PFSK-1 (cell line): Measurements from ENCODE around the gene MAML2. TPM values are rescaled to one million over a fixed set of nuclear protein-coding genes. Genes with fewer than 3 reads are reported as not detected.

ENCODE experiments used
- FOXP2 ChIP-seq: optimal IDR thresholded peaks from 2 replicates; pipeline ENCODE3; 2011; ENCODE audit warnings: borderline replicate concordance, control low read depth, inconsistent platforms; ENCODE audit not compliant: insufficient read depth; ENCODE audit errors: extremely low read length, extremely low read depth
- POLR2AphosphoS5 ChIP-seq: IDR thresholded peaks from 2 replicates; pipeline ENCODE4 v1.6.1; 2012; ENCODE audit warnings: low read depth, mild to moderate bottlenecking, control low read depth, low read length, moderate library complexity
- REST ChIP-seq, 2 experiments: IDR thresholded peaks; 2 replicates each; pipeline versions ENCODE4 v1.6.1 to v1.8.0; 2011 to 2012; ENCODE audit warnings: low read depth in 2 of 2, low read length in 2 of 2, control low read depth in 1 of 2, inconsistent platforms in 1 of 2, mild to moderate bottlenecking in 1 of 2, moderate library complexity in 1 of 2; ENCODE audit not compliant: insufficient read depth in 1 of 2
- SIN3A ChIP-seq: IDR thresholded peaks from 2 replicates; pipeline ENCODE4 v1.6.1; 2012; ENCODE audit warnings: mild to moderate bottlenecking, low read length, moderate library complexity, borderline replicate concordance; ENCODE audit not compliant: insufficient read depth
- TAF1 ChIP-seq: IDR thresholded peaks from 2 replicates; pipeline ENCODE4 v1.6.1; 2012; ENCODE audit warnings: low read length, control low read depth, borderline replicate concordance; ENCODE audit not compliant: insufficient read depth
- polyA plus RNA-seq: library from polyadenylated mRNA; unstranded; fragments of >200 nt; gene quantifications from one replicate; pipeline ENCODE4 v1.2.1, GENCODE V29; 2012; ENCODE audit warnings: low read depth, missing spikeins; ENCODE audit not compliant: insufficient read length

Gene MAML2
- 3.1 TPM for polyA plus RNA-seq

GRCh38 chr11:96342961-96343711 lies at the start of gene MAML2:
Gene MAML2 (minus strand): TSS chr11:96343195. CDS start chr11:96341895, 1,300 bp downstream.
- TF ChIP-seq SIN3A, result peak; percentile 43; the same call in 1 of the 2 replicates
- TF ChIP-seq FOXP2, result peak; percentile 73
- 0 out of 2 replicates have a peak, but pooled peaks have one; percentile 5 for TF ChIP-seq TAF1
- TF ChIP-seq POLR2AphosphoS5, result peak; percentile 58
- no peak for TF ChIP-seq REST (IDR thresholded peaks at IDR 0.05; ENCODE audit: insufficient read depth in 1 of 2, low read depth in 2 of 2, low read length in 2 of 2)

GRCh38 chr11:96391698-96392307 lies 48.8 kb upstream of the MAML2 start:
- no peak for TF ChIP-seq REST (IDR thresholded peaks at IDR 0.05; ENCODE audit: insufficient read depth in 1 of 2, low read depth in 2 of 2, low read length in 2 of 2)
- no peak; the same call in 1 of the 2 replicates for TF ChIP-seq POLR2AphosphoS5
- no peak for TF ChIP-seq SIN3A
- TF ChIP-seq FOXP2, result no peak
- no peak for TF ChIP-seq TAF1

GRCh38 chr11:96390488-96390792 lies 47.4 kb upstream of the MAML2 start:
- no peak for TF ChIP-seq FOXP2

- TF ChIP-seq SIN3A (no peak; the same call in 1 of the 2 replicates), FOXP2 (peak; percentile 64), POLR2AphosphoS5 (peak; percentile 87), TAF1 (peak; percentile 67; the same call in 1 of the 2 replicates), REST (IDR thresholded peaks at IDR 0.05; ENCODE audit: insufficient read depth in 1 of 2, low read depth in 2 of 2, low read length in 2 of 2) (no peak)
Observed at GRCh38 chr11:96389720-96390487, 46.9 kb upstream of the MAML2 start, which contains the start of the genes CCDC82 and JRKL. Gene CCDC82 (minus strand): TSS chr11:96389912. CDS start chr11:96384747, 5,165 bp downstream. Gene JRKL (plus strand): TSS chr11:96390013. CDS start chr11:96390650, 637 bp downstream.

- TF ChIP-seq FOXP2, result no peak
- 0 out of 2 replicates have a peak, but pooled peaks have one; percentile 34 for TF ChIP-seq SIN3A
- TF ChIP-seq TAF1, result no peak
- TF ChIP-seq POLR2AphosphoS5, result no peak
- 0 out of 4 replicates have a peak, but pooled peaks of 1 of the 2 experiments have one; percentile 5 for TF ChIP-seq REST (IDR thresholded peaks at IDR 0.05; ENCODE audit: insufficient read depth in 1 of 2, low read depth in 2 of 2, low read length in 2 of 2)
Observed at GRCh38 chr11:96388891-96389719, 46.1 kb upstream of the MAML2 start.
